ENCODE measurements around the gene SP9.

DNA sequence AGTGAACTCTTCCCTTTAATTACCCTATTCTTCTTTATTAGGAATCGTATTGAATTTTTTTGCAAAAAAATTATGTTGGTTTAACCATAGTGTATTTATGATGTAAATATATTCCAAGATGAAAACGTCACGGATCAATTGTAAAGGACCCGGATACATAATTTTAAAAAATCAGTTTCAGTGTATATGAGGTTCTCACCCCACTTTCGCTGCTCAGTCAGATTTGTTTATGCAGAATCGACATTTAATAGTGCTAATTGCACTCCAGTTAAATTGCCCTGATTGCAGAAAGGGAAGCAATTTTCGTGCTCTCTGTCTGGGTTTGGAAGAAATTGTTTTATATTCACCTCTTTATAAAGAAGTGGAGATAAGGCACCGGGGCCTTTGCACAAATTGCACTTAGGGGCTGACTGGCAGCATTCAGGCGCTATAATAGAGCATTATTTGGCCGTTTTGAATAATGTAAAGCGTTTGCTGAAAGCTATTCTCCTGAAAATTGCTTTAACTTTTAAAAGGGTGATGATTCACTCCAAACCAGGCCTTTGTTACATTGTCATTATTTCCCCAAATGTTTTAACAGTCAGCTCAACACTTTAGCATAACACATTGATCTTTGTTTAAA is 3.0 kb upstream of the SP9 start:
- TF ChIP-seq, protein P1, sequence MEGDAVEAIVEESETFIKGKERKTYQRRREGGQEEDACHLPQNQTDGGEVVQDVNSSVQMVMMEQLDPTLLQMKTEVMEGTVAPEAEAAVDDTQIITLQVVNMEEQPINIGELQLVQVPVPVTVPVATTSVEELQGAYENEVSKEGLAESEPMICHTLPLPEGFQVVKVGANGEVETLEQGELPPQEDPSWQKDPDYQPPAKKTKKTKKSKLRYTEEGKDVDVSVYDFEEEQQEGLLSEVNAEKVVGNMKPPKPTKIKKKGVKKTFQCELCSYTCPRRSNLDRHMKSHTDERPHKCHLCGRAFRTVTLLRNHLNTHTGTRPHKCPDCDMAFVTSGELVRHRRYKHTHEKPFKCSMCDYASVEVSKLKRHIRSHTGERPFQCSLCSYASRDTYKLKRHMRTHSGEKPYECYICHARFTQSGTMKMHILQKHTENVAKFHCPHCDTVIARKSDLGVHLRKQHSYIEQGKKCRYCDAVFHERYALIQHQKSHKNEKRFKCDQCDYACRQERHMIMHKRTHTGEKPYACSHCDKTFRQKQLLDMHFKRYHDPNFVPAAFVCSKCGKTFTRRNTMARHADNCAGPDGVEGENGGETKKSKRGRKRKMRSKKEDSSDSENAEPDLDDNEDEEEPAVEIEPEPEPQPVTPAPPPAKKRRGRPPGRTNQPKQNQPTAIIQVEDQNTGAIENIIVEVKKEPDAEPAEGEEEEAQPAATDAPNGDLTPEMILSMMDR (conservative IDR thresholded peaks at IDR 0.05; ENCODE audit: low read length), result no peak
- no peak for TF ChIP-seq EZH2phosphoT487 (IDR thresholded peaks at IDR 0.05; ENCODE audit: borderline replicate concordance, low read depth, low read length)

All from OCI-LY7 (cell line).